Urinary bladder (tissue), 4 donors: ENCODE measurements around the gene GHRHR. TPM values are rescaled to one million over a fixed set of nuclear protein-coding genes. Genes with fewer than 3 reads are reported as not detected.
A peak's percentile ranks its signal among the peaks of the same experiment; 100 is the strongest.

Source experiments
- DNase-seq: peaks from one replicate; pipeline ENCODE4 v3.0.0-alpha.2; 2015; ENCODE audit errors: extremely low spot score
- H3K27ac ChIP-seq: one replicate; pipeline ENCODE4 v1.5.1; 2013; ENCODE audit warnings: low read depth, mild to moderate bottlenecking, moderate library complexity
- H3K36me3 ChIP-seq: one replicate; pipeline ENCODE4 v1.6.1; 2013; ENCODE audit warnings: mild to moderate bottlenecking, moderate library complexity; ENCODE audit not compliant: insufficient read depth
- H3K4me1 ChIP-seq: one replicate; pipeline ENCODE4 v1.6.1; 2013; ENCODE audit warnings: mild to moderate bottlenecking, moderate library complexity; ENCODE audit not compliant: insufficient read depth
- H3K4me3 ChIP-seq: one replicate; pipeline ENCODE4 v1.5.1; 2013; ENCODE audit warnings: low read depth, low read length
- WGBS: extraction: QIAGEN DNeasy Blood & Tissue Kit; methylation state at CpG from one replicate; pipeline ENCODE4 v1.1.7; 2013; 5-methylcytosine and 5-hydroxymethylcytosine counted together
- polyA plus RNA-seq: library from polyadenylated mRNA; stranded (reverse); fragments of 200-250 nt; gene quantifications from one replicate; pipeline ENCODE4 v1.2.3, GENCODE V29; 2013
- total RNA-seq: library from RNA; depleted of rRNA; stranded (reverse); fragments of >200 nt; gene quantifications from one replicate; pipeline ENCODE4 v1.2.3, GENCODE V29; 2014
- donor health status: healthy with polysubstance abuse.
- donor health status: healthy.

GHRHR gene
- total RNA-seq (not detected), polyA plus RNA-seq (not detected)

GRCh38 chr7:30963842-30964241, at the start of gene GHRHR:
GHRHR (plus strand) TSS chr7:30963953; CDS start chr7:30964069, 116 bp downstream.
- no peak within 1 kb of the TSS for H3K4me3 ChIP-seq
- no peaks in the 10 kb centered on the region for H3K4me1 ChIP-seq
- H3K36me3 ChIP-seq = no peaks in the 10 kb centered on the region
- no peak within 1 kb of the TSS for H3K27ac ChIP-seq
- 86% methylated on average over 11 of the region's 11 CpGs for WGBS
- DNase-seq = no peak

- Histone ChIP-seq H3K4me3 (peak overlapping the region; percentile 23), H3K27ac (no peak overlapping the region), H3K36me3 (no peaks in the 10 kb centered on the region), H3K4me1 (no peaks in the 10 kb centered on the region)
- 60% methylated on average over 4 of the region's 4 CpGs for WGBS
- DNase-seq = no peak
Measured at GRCh38 chr7:30914596-30914995, 49.2 kb upstream of the GHRHR start.

GRCh38 chr7:30915005-30915601, 48.6 kb upstream of the GHRHR start:
- no peaks in the 10 kb centered on the region for H3K4me1 ChIP-seq

GRCh38 chr7:30915751-30916150, 48.0 kb upstream of the GHRHR start:
- H3K4me3 ChIP-seq = no peak overlapping the region
- no peaks in the 10 kb centered on the region for H3K4me1 ChIP-seq
- H3K36me3 ChIP-seq = no peaks in the 10 kb centered on the region
- H3K27ac ChIP-seq = no peak overlapping the region
- no peak for DNase-seq
- 74% methylated on average over 6 of the region's 6 CpGs for WGBS

More at GRCh38 chr7:30915005-30915601, 48.6 kb upstream of the GHRHR start:
- Histone ChIP-seq H3K27ac (no peak overlapping the region), H3K4me3 (no peak overlapping the region), H3K36me3 (no peaks in the 10 kb centered on the region)
- DNase-seq = no peak
- 55% methylated on average over 11 of the region's 11 CpGs for WGBS

GRCh38 chr7:30916255-30916654, 47.5 kb upstream of the GHRHR start:
- H3K36me3 ChIP-seq = no peaks in the 10 kb centered on the region
- DNase-seq = no peak
- H3K27ac ChIP-seq = no peak overlapping the region
- no peak overlapping the region for H3K4me3 ChIP-seq
- WGBS = 80% methylated on average over 3 of the region's 3 CpGs
- no peaks in the 10 kb centered on the region for H3K4me1 ChIP-seq

- WGBS = 87% methylated on average over 7 of the region's 7 CpGs
- Histone ChIP-seq H3K27ac (no peak overlapping the region), H3K36me3 (no peaks in the 10 kb centered on the region), H3K4me3 (no peak overlapping the region), H3K4me1 (no peaks in the 10 kb centered on the region)
- no peak for DNase-seq
Measured at GRCh38 chr7:30916767-30917166, 47.0 kb upstream of the GHRHR start.

- DNase-seq = no peak
- 88% methylated on average over 4 of the region's 4 CpGs for WGBS
- H3K27ac ChIP-seq = no peak overlapping the region
- no peak overlapping the region for H3K4me3 ChIP-seq
- no peaks in the 10 kb centered on the region for H3K4me1 ChIP-seq
- H3K36me3 ChIP-seq = no peaks in the 10 kb centered on the region
Measured at GRCh38 chr7:30917216-30917893, 46.4 kb upstream of the GHRHR start.

- WGBS = 92% methylated on average over 4 of the region's 4 CpGs
Measured at GRCh38 chr7:30918676-30919075, 45.1 kb upstream of the GHRHR start.

GRCh38 chr7:30920021-30920583, 43.7 kb upstream of the GHRHR start:
- no peaks in the 10 kb centered on the region for H3K4me1 ChIP-seq
- H3K4me3 ChIP-seq = no peak overlapping the region
- H3K36me3 ChIP-seq = no peaks in the 10 kb centered on the region
- no peak overlapping the region for H3K27ac ChIP-seq
- DNase-seq = no peak
- 58% methylated on average over 11 of the region's 11 CpGs for WGBS

More at GRCh38 chr7:30918676-30919075, 45.1 kb upstream of the GHRHR start:
- Histone ChIP-seq H3K36me3 (no peaks in the 10 kb centered on the region), H3K4me3 (no peak overlapping the region), H3K4me1 (no peaks in the 10 kb centered on the region), H3K27ac (no peak overlapping the region)
- DNase-seq = no peak

GRCh38 chr7:30920584-30921539, 42.9 kb upstream of the GHRHR start:
- no peak for DNase-seq
- Histone ChIP-seq H3K36me3 (peaks cover 1% of the 10 kb centered on the region), H3K4me1 (no peaks in the 10 kb centered on the region), H3K27ac (no peak overlapping the region), H3K4me3 (no peak overlapping the region)
- 52% methylated on average over 9 of the region's 9 CpGs for WGBS

- DNase-seq = no peak
- Histone ChIP-seq H3K36me3 (peaks cover 1% of the 10 kb centered on the region), H3K27ac (no peak overlapping the region), H3K4me3 (no peak overlapping the region), H3K4me1 (no peaks in the 10 kb centered on the region)
- WGBS = 92% methylated on average over 19 of the region's 19 CpGs
Measured at GRCh38 chr7:30921540-30922401, 42.0 kb upstream of the GHRHR start.

- Histone ChIP-seq H3K36me3 (peaks cover 1% of the 10 kb centered on the region), H3K4me3 (no peak overlapping the region), H3K27ac (no peak overlapping the region), H3K4me1 (no peaks in the 10 kb centered on the region)
- WGBS = 90% methylated on average over 9 of the region's 9 CpGs
- no peak for DNase-seq
Measured at GRCh38 chr7:30922596-30922995, 41.2 kb upstream of the GHRHR start.
